Mesendoderm (in vitro differentiated cells): ENCODE measurements around the gene RNF214. TPM values are rescaled to one million over a fixed set of nuclear protein-coding genes. Genes with fewer than 3 reads are reported as not detected.

Experiments used
- DNase-seq: peaks from one replicate; pipeline ENCODE4 v3.0.0; 2013
- H2AK5ac ChIP-seq: 2 replicates; pipeline ENCODE4 v1.6.1; 2013; ENCODE audit warnings: low read length, inconsistent platforms
- H2BK120ac ChIP-seq: 2 replicates; pipeline ENCODE4 v1.6.1; 2013; ENCODE audit warnings: low read depth, mild to moderate bottlenecking, low read length, moderate library complexity, mixed read lengths
- H2BK15ac ChIP-seq: replicated peaks from 2 replicates; pipeline ENCODE4 v1.6.1; 2013; ENCODE audit warnings: low read depth, mild to moderate bottlenecking, moderate library complexity
- H2BK5ac ChIP-seq: 2 replicates; pipeline ENCODE4 v1.6.1; 2013; ENCODE audit warnings: low read length, inconsistent platforms
- H3K18ac ChIP-seq: 2 replicates; pipeline ENCODE4 v1.6.1; 2013; ENCODE audit warnings: mild to moderate bottlenecking, low read length, mixed read lengths
- H3K23ac ChIP-seq: one replicate; pipeline ENCODE4 v1.6.1; 2013; ENCODE audit warnings: low read length
- H3K27ac ChIP-seq: 2 replicates; pipeline ENCODE4 v1.5.1; 2013; ENCODE audit warnings: low read depth, mild to moderate bottlenecking, inconsistent platforms, low read length, moderate library complexity
- H3K27me3 ChIP-seq: 2 replicates; pipeline ENCODE4 v1.6.1; 2013; ENCODE audit warnings: low read length, control low read depth, mild to moderate bottlenecking, inconsistent platforms; ENCODE audit not compliant: insufficient read depth, poor library complexity
- H3K36me3 ChIP-seq: 2 replicates; pipeline ENCODE4 v1.6.1; 2013; ENCODE audit warnings: low read length, inconsistent platforms; ENCODE audit not compliant: control insufficient read depth, insufficient read depth
- H3K4ac ChIP-seq: one replicate; pipeline ENCODE4 v1.6.1; 2013; ENCODE audit warnings: low read depth, mild to moderate bottlenecking, low read length, moderate library complexity
- H3K4me1 ChIP-seq: 2 replicates; pipeline ENCODE4 v1.6.1; 2013; ENCODE audit warnings: low read depth, low read length, inconsistent platforms; ENCODE audit not compliant: control insufficient read depth
- H3K4me2 ChIP-seq: 2 replicates; pipeline ENCODE4 v1.6.1; 2013; ENCODE audit warnings: low read length
- H3K4me3 ChIP-seq: 2 replicates; pipeline ENCODE4 v1.5.1; 2013; ENCODE audit warnings: mild to moderate bottlenecking, low read length
- H3K56ac ChIP-seq: one replicate; pipeline ENCODE4 v1.6.1; 2013; ENCODE audit warnings: low read length
- H3K79me1 ChIP-seq: 2 replicates; pipeline ENCODE4 v1.6.1; 2013; ENCODE audit warnings: low read length, inconsistent platforms
- H3K79me2 ChIP-seq: 2 replicates; pipeline ENCODE4 v1.6.1; 2013; ENCODE audit warnings: mild to moderate bottlenecking, low read length; ENCODE audit not compliant: control insufficient read depth, insufficient read depth
- H3K9ac ChIP-seq: 2 replicates; pipeline ENCODE4 v1.6.1; 2013; ENCODE audit warnings: low read length, inconsistent platforms
- H4K5ac ChIP-seq: one replicate; pipeline ENCODE4 v1.6.1; 2013; ENCODE audit warnings: low read length
- H4K8ac ChIP-seq: one replicate; pipeline ENCODE4 v1.6.1; 2013; ENCODE audit warnings: low read depth, mild to moderate bottlenecking, control low read depth, low read length, moderate library complexity
- WGBS: extraction: QIAGEN DNeasy Blood & Tissue Kit; methylation state at CpG from one replicate; pipeline ENCODE4 v1.1.7; 2013; ENCODE audit warnings: low lambda C conversion rate, missing lambda C conversion rate; ENCODE audit not compliant: insufficient coverage; ENCODE audit errors: extremely low coverage; 5-methylcytosine and 5-hydroxymethylcytosine counted together
- small RNA-seq: library from polyadenylated mRNA; stranded (forward); fragments of <200 nt; extraction: miRNeasy Mini kit (QIAGEN cat#:217004); gene quantifications from one replicate; pipeline ENCODE3, GENCODE V24; 2013; ENCODE audit not compliant: insufficient read depth

RNF214 gene

DNA sequence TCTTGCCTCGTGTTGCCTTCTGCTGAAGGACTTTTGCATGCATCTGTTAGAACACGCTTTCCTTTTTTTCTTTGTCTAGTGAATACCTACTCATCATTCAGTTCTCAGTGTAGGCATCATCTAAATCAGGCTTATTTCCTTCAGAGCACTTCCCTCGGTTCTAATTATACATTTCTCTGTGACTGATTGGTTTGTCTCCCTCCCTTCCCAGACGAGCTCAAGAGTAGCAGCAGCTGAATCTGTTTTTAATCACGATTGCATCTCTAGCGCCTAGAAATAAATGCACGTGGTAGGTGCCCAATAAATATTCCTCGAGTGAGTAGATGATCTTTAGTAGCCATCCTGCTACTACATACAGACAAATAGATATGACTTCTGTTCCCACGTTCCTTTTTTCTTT lies 101.4 kb downstream of the RNF214 start:
- H4K5ac ChIP-seq: no peak overlapping the region
- no peaks in the 10 kb centered on the region for H3K36me3 ChIP-seq
- no CpG with 5 or more reads among the region's 9 CpGs for WGBS

DNA sequence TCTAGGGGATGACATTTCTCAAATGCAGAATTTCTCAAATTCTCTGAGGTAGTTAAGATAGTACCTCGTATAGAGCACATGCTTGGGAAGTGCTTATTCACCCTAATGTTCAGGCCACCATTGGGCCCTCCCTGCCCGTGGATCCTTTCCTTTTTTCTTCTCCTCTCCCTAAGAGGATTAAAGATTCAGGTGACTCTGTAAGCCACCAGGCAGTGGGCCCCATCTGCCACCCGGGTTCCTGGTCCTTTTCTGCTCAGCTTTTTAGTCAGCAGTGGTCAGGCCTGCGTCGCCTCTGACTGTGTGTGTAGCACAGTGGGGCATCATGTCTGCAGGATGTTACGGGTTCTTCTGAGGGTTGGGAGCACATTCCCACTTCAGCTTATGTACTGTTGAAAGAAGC lies 102.4 kb downstream of the RNF214 start:
- H3K79me1 ChIP-seq: no peaks in the 10 kb centered on the region
- H4K5ac ChIP-seq: no peak overlapping the region
- no peaks in the 10 kb centered on the region for H3K4me1 ChIP-seq

More for the DNA sequence above, 101.4 kb downstream of the RNF214 start:
- Histone ChIP-seq H2BK120ac (no peak overlapping the region), H3K23ac (no peak overlapping the region), H3K4me3 (no peak overlapping the region), H2BK5ac (no peak overlapping the region), H3K27me3 (no peaks in the 10 kb centered on the region), H3K79me1 (peaks cover under 1% of the 10 kb centered on the region), H2BK15ac (no peak overlapping the region), H3K18ac (no peak overlapping the region), H3K4ac (no peak overlapping the region), H3K56ac (no peak overlapping the region), H3K9ac (no peak overlapping the region), H4K8ac (no peak overlapping the region), H2AK5ac (no peak overlapping the region), H3K4me1 (no peaks in the 10 kb centered on the region), H3K27ac (no peak overlapping the region), H3K79me2 (no peaks in the 10 kb centered on the region), H3K4me2 (no peak overlapping the region)
- DNase-seq: no peak

GRCh38 chr11:117335399-117335798 lies 102.9 kb downstream of the RNF214 start:
- H3K27ac ChIP-seq: no peak overlapping the region
- no peak overlapping the region for H3K23ac ChIP-seq
- no peak overlapping the region for H3K4ac ChIP-seq
- H2BK15ac ChIP-seq: no peak overlapping the region
- H4K8ac ChIP-seq: no peak overlapping the region
- no peaks in the 10 kb centered on the region for H3K36me3 ChIP-seq
- H3K9ac ChIP-seq: no peak overlapping the region
- no peak overlapping the region for H2BK5ac ChIP-seq
- no peak overlapping the region for H3K18ac ChIP-seq
- no peak overlapping the region for H2AK5ac ChIP-seq
- no peak overlapping the region for H3K4me3 ChIP-seq
- WGBS: no CpG with 5 or more reads among the region's 5 CpGs
- no peak overlapping the region for H3K4me2 ChIP-seq
- no peaks in the 10 kb centered on the region for H3K27me3 ChIP-seq
- H3K4me1 ChIP-seq: no peaks in the 10 kb centered on the region
- no peak overlapping the region for H2BK120ac ChIP-seq
- no peak for DNase-seq
- H3K79me2 ChIP-seq: no peaks in the 10 kb centered on the region
- no peaks in the 10 kb centered on the region for H3K79me1 ChIP-seq
- H3K56ac ChIP-seq: no peak overlapping the region
- no peak overlapping the region for H4K5ac ChIP-seq

More for the DNA sequence above, 102.4 kb downstream of the RNF214 start:
- no CpG with 5 or more reads among the region's 6 CpGs for WGBS
- Histone ChIP-seq H3K56ac (no peak overlapping the region), H3K9ac (no peak overlapping the region), H3K27ac (no peak overlapping the region), H4K8ac (no peak overlapping the region), H3K36me3 (no peaks in the 10 kb centered on the region), H2AK5ac (no peak overlapping the region), H2BK15ac (no peak overlapping the region), H3K4me3 (no peak overlapping the region), H2BK120ac (no peak overlapping the region), H3K23ac (no peak overlapping the region), H3K4me2 (no peak overlapping the region), H3K18ac (no peak overlapping the region), H3K79me2 (no peaks in the 10 kb centered on the region), H2BK5ac (no peak overlapping the region), H3K4ac (no peak overlapping the region), H3K27me3 (no peaks in the 10 kb centered on the region)
- DNase-seq: no peak

Small RNAs within 50 kb of the gene (small RNA-seq; reads per million reads assigned to genes)
- not detected for gene RF00564
